HEK293 (cell line): Measurements from ENCODE around the gene GMDS.
A peak's percentile ranks its signal among the peaks of the same experiment; 100 is the strongest.

Source experiments
- CTCF ChIA-PET: fragments of 350-600 bp; formaldehyde crosslinking; extraction: SDS; loops from one replicate; lab custom pipeline; 2021; ENCODE audit warnings: antibody characterized with exemption; lab: Yijun Ruan, JAX
- POLR2A ChIA-PET: fragments of 300-600 bp; formaldehyde crosslinking; extraction: SDS; loops from one replicate; lab custom pipeline; 2020; ENCODE audit warnings: antibody characterized with exemption, inconsistent platforms; lab: Yijun Ruan, JAX
- H3K27ac ChIP-seq: fragments of 200-500 bp; sonication (Bioruptor generic); 2 replicates; pipeline ENCODE4 v1.5.1; 2014; ENCODE audit warnings: low read depth, low read length, control low read depth, inconsistent platforms; ENCODE audit errors: extremely low read depth
- H3K36me3 ChIP-seq, 2 experiments: fragments of 200-500 bp in 1 of 2; sonication (Bioruptor generic) in 1 of 2; 1 replicate in 1 of 2; 2 replicates in 1 of 2; pipeline ENCODE4 v1.5.1; 2014 to 2017; ENCODE audit warnings: inconsistent platforms in 2 of 2, low read length in 2 of 2; ENCODE audit not compliant: control insufficient read depth in 2 of 2, insufficient read depth in 1 of 2
- H3K4me1 ChIP-seq: fragments of 200-500 bp; sonication (Bioruptor generic); 2 replicates; pipeline ENCODE4 v1.5.1; 2014; ENCODE audit warnings: mild to moderate bottlenecking, low read length, inconsistent platforms; ENCODE audit not compliant: control insufficient read depth, insufficient read depth
- H3K4me3 ChIP-seq: 2 replicates; pipeline ENCODE4 v1.5.1; 2011; ENCODE audit warnings: low read depth, mild to moderate bottlenecking, control low read depth, low read length, moderate library complexity
- H3K9me3 ChIP-seq: fragments of 200-500 bp; sonication (Bioruptor generic); 2 replicates; pipeline ENCODE4 v1.5.1; 2014; ENCODE audit warnings: low read depth, low read length, inconsistent platforms; ENCODE audit not compliant: control insufficient read depth, insufficient read depth
- GLIS1 ChIP-seq: fragments of 450-650 bp; formaldehyde crosslinking; IDR thresholded peaks from 2 replicates; pipeline ENCODE4 v1.5.1; 2016; ENCODE audit warnings: missing biosample characterization, missing genetic modification characterization
- IKZF3 ChIP-seq: fragments of 450-650 bp; IDR thresholded peaks from 2 replicates; pipeline ENCODE4 v1.5.0; 2018; ENCODE audit warnings: missing biosample characterization, mild to moderate bottlenecking, missing genetic modification characterization, moderate library complexity
- KLF1 ChIP-seq: fragments of 450-650 bp; formaldehyde crosslinking; IDR thresholded peaks from 2 replicates; pipeline ENCODE4 v1.5.1; 2016; ENCODE audit warnings: missing biosample characterization, missing genetic modification characterization
- KLF7 ChIP-seq: fragments of 450-650 bp; formaldehyde crosslinking; IDR thresholded peaks from 2 replicates; pipeline ENCODE4 v1.5.1; 2016; ENCODE audit warnings: missing biosample characterization, missing genetic modification characterization, borderline replicate concordance
- KLF8 ChIP-seq: fragments of 450-650 bp; formaldehyde crosslinking; IDR thresholded peaks from 2 replicates; pipeline ENCODE4 v1.5.1; 2016; ENCODE audit warnings: missing biosample characterization, missing genetic modification characterization
- MZF1 ChIP-seq: fragments of 450-650 bp; formaldehyde crosslinking; IDR thresholded peaks from 2 replicates; pipeline ENCODE4 v1.5.1; 2017; ENCODE audit warnings: missing biosample characterization, missing genetic modification characterization, borderline replicate concordance
- WT1 ChIP-seq: fragments of 450-650 bp; formaldehyde crosslinking; IDR thresholded peaks from 2 replicates; pipeline ENCODE4 v1.5.1; 2016; ENCODE audit warnings: missing biosample characterization, missing genetic modification characterization
- ZNF157 ChIP-seq: fragments of 450-650 bp; formaldehyde crosslinking; IDR thresholded peaks from 2 replicates; pipeline ENCODE4 v1.5.1; 2016; ENCODE audit warnings: missing biosample characterization, missing genetic modification characterization
- ZNF202 ChIP-seq: fragments of 450-650 bp; formaldehyde crosslinking; IDR thresholded peaks from 2 replicates; pipeline ENCODE4 v1.5.1; 2016; ENCODE audit warnings: missing biosample characterization, missing genetic modification characterization, borderline replicate concordance
- ZNF23 ChIP-seq: fragments of 450-650 bp; formaldehyde crosslinking; IDR thresholded peaks from 2 replicates; pipeline ENCODE4 v1.5.1; 2016; ENCODE audit warnings: missing biosample characterization, missing genetic modification characterization, borderline replicate concordance
- ZNF24 ChIP-seq: fragments of 450-650 bp; formaldehyde crosslinking; IDR thresholded peaks from 2 replicates; pipeline ENCODE4 v1.5.1; 2016; ENCODE audit warnings: missing biosample characterization, missing genetic modification characterization
- ZNF292 ChIP-seq: fragments of 450-650 bp; formaldehyde crosslinking; IDR thresholded peaks from 2 replicates; pipeline ENCODE4 v1.5.1; 2016; ENCODE audit warnings: low read depth, missing biosample characterization, missing genetic modification characterization, borderline replicate concordance
- ZNF302 ChIP-seq: fragments of 450-650 bp; formaldehyde crosslinking; IDR thresholded peaks from 2 replicates; pipeline ENCODE4 v1.5.1; 2016; ENCODE audit warnings: missing biosample characterization, missing genetic modification characterization, low read depth
- ZNF311 ChIP-seq: fragments of 450-650 bp; formaldehyde crosslinking; IDR thresholded peaks from 2 replicates; pipeline ENCODE4 v1.5.1; 2017; ENCODE audit warnings: missing biosample characterization, missing genetic modification characterization, borderline replicate concordance
- ZNF324 ChIP-seq: fragments of 450-650 bp; formaldehyde crosslinking; IDR thresholded peaks from 2 replicates; pipeline ENCODE4 v1.5.1; 2016; ENCODE audit warnings: missing biosample characterization, missing genetic modification characterization
- ZNF335 ChIP-seq: fragments of 450-650 bp; formaldehyde crosslinking; conservative IDR thresholded peaks from 2 replicates; pipeline ENCODE4 v1.5.1; 2016; ENCODE audit warnings: missing biosample characterization, missing genetic modification characterization
- ZNF37A ChIP-seq: fragments of 450-650 bp; IDR thresholded peaks from 2 replicates; pipeline ENCODE4 v1.5.1; 2018; ENCODE audit warnings: missing biosample characterization, missing genetic modification characterization
- ZNF426 ChIP-seq: fragments of 450-650 bp; formaldehyde crosslinking; IDR thresholded peaks from 2 replicates; pipeline ENCODE4 v1.5.1; 2017; ENCODE audit warnings: missing biosample characterization, missing genetic modification characterization, mild to moderate bottlenecking, inconsistent platforms, moderate library complexity
- ZNF433 ChIP-seq: fragments of 450-650 bp; formaldehyde crosslinking; IDR thresholded peaks from 2 replicates; pipeline ENCODE4 v1.5.1; 2016; ENCODE audit warnings: missing biosample characterization, missing genetic modification characterization, low read depth
- ZNF544 ChIP-seq: fragments of 450-650 bp; formaldehyde crosslinking; IDR thresholded peaks from 2 replicates; pipeline ENCODE4 v1.5.0; 2017; ENCODE audit warnings: missing biosample characterization, missing genetic modification characterization
- ZNF558 ChIP-seq: fragments of 450-650 bp; formaldehyde crosslinking; IDR thresholded peaks from 2 replicates; pipeline ENCODE4 v1.5.1; 2016; ENCODE audit warnings: missing biosample characterization, missing genetic modification characterization
- ZNF596 ChIP-seq: fragments of 450-650 bp; IDR thresholded peaks from 2 replicates; pipeline ENCODE4 v1.5.0; 2018; ENCODE audit warnings: missing biosample characterization, mild to moderate bottlenecking, missing genetic modification characterization, moderate library complexity
- ZNF621 ChIP-seq: fragments of 450-650 bp; formaldehyde crosslinking; IDR thresholded peaks from 2 replicates; pipeline ENCODE4 v1.5.1; 2017; ENCODE audit warnings: missing biosample characterization, missing genetic modification characterization
- ZNF629 ChIP-seq: fragments of 450-650 bp; formaldehyde crosslinking; IDR thresholded peaks from 2 replicates; pipeline ENCODE4 v1.5.1; 2017; ENCODE audit warnings: missing biosample characterization, missing genetic modification characterization
- ZNF701 ChIP-seq: fragments of 450-650 bp; formaldehyde crosslinking; IDR thresholded peaks from 2 replicates; pipeline ENCODE4 v1.5.1; 2016; ENCODE audit warnings: missing biosample characterization, missing genetic modification characterization
- TF ChIP-seq, protein P1 (sequence below): fragments of 450-650 bp; formaldehyde crosslinking; IDR thresholded peaks from 2 replicates; pipeline ENCODE4 v1.5.1; 2016; ENCODE audit warnings: missing biosample characterization, missing genetic modification characterization
- TF ChIP-seq, protein P2 (sequence below): fragments of 450-650 bp; formaldehyde crosslinking; IDR thresholded peaks from 2 replicates; pipeline ENCODE4 v1.5.1; 2017; ENCODE audit warnings: missing biosample characterization, missing genetic modification characterization
- TF ChIP-seq, protein P3 (sequence below): fragments of 450-650 bp; formaldehyde crosslinking; optimal IDR thresholded peaks from 2 replicates; pipeline ENCODE3; 2016; ENCODE audit warnings: missing biosample characterization, mild to moderate bottlenecking, missing genetic modification characterization

Gene GMDS

DNA sequence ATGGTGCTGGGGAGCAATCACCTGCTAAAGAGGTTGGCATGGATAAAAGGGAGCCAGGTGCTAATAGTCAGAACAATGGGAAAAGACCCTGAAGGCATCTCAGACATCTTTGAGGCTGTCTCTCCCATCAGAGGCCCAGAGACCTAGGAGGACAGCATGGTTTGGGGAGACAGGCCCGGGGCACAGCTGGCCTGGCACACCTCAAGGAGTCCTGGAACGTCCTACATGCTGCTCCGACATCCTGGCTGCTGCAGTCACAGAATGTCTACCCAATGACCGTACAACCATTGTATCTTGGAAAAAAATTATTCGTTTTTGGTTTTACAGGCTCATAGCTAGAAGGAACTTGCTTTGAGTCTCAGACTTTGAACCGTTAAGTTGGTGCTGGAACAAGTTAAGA, 4.4 kb downstream of the GMDS start:
- no peak overlapping the region for H3K27ac ChIP-seq
- H3K4me3 ChIP-seq, result no peak overlapping the region
- POLR2A ChIA-PET, result interaction anchor here (0.6 kb wide), 1 partner anchor 10 kb away, joined by 8 read pairs; no protein-coding TSS in a partner anchor
- CTCF ChIA-PET, result interaction anchor here (0.7 kb wide), 1 partner anchor 31 kb away, joined by 3 read pairs; no protein-coding TSS in a partner anchor
- H3K36me3 ChIP-seq, result no peaks in the 10 kb centered on the region
- TF ChIP-seq MZF1, result no peak
- TF ChIP-seq ZNF23, result no peak
- no peak for TF ChIP-seq ZNF324
- TF ChIP-seq, protein P1, sequence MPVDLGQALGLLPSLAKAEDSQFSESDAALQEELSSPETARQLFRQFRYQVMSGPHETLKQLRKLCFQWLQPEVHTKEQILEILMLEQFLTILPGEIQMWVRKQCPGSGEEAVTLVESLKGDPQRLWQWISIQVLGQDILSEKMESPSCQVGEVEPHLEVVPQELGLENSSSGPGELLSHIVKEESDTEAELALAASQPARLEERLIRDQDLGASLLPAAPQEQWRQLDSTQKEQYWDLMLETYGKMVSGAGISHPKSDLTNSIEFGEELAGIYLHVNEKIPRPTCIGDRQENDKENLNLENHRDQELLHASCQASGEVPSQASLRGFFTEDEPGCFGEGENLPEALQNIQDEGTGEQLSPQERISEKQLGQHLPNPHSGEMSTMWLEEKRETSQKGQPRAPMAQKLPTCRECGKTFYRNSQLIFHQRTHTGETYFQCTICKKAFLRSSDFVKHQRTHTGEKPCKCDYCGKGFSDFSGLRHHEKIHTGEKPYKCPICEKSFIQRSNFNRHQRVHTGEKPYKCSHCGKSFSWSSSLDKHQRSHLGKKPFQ (tag by site-specific recombination), result no peak
- no peak for TF ChIP-seq ZNF426 (tag by site-specific recombination)
- no peak for TF ChIP-seq ZNF292
- no peak for TF ChIP-seq ZNF544 (tag by site-specific recombination)
- no peak for TF ChIP-seq ZNF335 (tag by site-specific recombination)
- H3K4me1 ChIP-seq, result no peaks in the 10 kb centered on the region; the same call in 1 of the 2 replicates
- no peaks in the 10 kb centered on the region for H3K9me3 ChIP-seq

DNA sequence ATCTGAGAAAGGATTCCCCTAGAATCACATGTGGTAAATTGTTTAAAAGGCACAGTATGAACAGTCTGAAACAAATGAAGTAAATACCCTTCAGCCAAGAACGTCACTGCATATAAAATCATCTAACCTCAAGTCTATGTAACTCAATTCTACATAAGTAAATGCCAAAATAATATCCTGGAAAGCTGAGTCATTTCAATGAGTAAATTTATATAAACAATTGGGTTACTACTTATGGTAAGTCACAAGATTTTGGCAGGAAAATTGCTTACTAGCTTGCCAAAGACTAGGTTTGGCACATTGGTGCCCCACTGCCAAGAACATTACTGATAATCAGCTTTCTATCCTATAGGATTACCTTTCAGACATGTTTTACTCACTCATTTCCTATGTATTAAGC, 8.4 kb downstream of the GMDS start:
- Histone ChIP-seq H3K4me3 (no peak overlapping the region), H3K27ac (no peak overlapping the region), H3K9me3 (no peaks in the 10 kb centered on the region), H3K4me1 (no peaks in the 10 kb centered on the region), H3K36me3 (no peaks in the 10 kb centered on the region)
- no peak for TF ChIP-seq ZNF433 (tag by site-specific recombination)
- no peak for TF ChIP-seq MZF1
- TF ChIP-seq ZNF629 (tag by site-specific recombination), result peak; percentile 30; the same call in 1 of the 2 replicates
- CTCF ChIA-PET, result interaction anchor here (1.1 to 2.0 kb wide), 2 partner anchors 11 to 28 kb away, joined by 3 to 9 read pairs; no protein-coding TSS in a partner anchor
- POLR2A ChIA-PET, result interaction anchor here (1.0 kb wide), 1 partner anchor 28 kb away, joined by 8 read pairs; no protein-coding TSS in a partner anchor

DNA sequence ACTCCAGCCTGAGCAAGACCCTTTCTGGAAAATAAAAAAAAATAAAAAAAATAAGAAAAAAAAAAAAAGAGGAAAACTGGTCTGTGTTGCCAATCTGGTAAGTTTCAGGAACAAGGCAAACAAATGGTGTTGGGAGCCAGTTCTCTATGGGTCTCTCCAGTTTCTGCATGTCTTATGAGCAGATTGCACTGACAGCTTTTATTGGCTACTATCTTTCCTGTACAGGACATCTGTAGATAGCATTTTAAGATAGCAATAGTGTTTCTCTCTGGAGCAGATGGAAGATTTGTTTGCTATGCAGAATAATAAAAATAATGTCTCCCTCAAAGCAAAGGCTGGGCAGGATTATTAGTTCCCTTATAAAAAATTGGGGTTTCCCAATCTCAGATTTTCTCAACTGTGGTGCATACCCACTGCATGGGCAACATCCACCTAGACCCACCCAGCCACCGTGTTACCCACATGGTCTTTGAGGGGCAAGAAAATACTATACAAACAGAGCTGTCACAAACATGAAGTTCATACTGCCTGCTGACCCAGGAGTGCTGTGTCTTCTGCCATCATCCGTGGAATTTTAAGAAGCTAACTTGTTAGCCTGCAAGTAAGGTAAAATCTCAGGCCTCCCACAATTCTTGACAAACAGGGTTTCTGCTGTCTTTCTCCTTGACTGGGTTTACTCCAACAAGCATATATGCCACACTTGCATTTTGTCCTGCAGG, 9.5 kb downstream of the GMDS start:
- CTCF ChIA-PET, result interaction anchor here (1.1 to 2.0 kb wide), 2 partner anchors 10 to 27 kb away, joined by 3 to 9 read pairs; no protein-coding TSS in a partner anchor
- Histone ChIP-seq H3K9me3 (no peaks in the 10 kb centered on the region), H3K4me1 (peaks cover 6% of the 10 kb centered on the region)
- POLR2A ChIA-PET, result interaction anchor here (0.7 kb wide), 1 partner anchor 343 kb away, joined by 3 read pairs; no protein-coding TSS in a partner anchor
- TF ChIP-seq KLF8 (tag by site-specific recombination) (no peak), KLF7 (tag by site-specific recombination) (no peak), ZNF24 (no peak), ZNF302 (tag by site-specific recombination) (no peak), KLF1 (tag by site-specific recombination) (no peak), GLIS1 (tag by site-specific recombination) (no peak), ZNF157 (no peak), ZNF37A (tag by site-specific recombination) (no peak), ZNF621 (tag by site-specific recombination) (no peak), WT1 (tag by site-specific recombination) (no peak), ZNF596 (tag by site-specific recombination) (no peak), ZNF311 (tag by site-specific recombination) (no peak), ZNF202 (tag by site-specific recombination) (no peak), ZNF701 (tag by site-specific recombination) (no peak), IKZF3 (tag by site-specific recombination) (no peak), ZNF558 (no peak)
- TF ChIP-seq, protein P2, sequence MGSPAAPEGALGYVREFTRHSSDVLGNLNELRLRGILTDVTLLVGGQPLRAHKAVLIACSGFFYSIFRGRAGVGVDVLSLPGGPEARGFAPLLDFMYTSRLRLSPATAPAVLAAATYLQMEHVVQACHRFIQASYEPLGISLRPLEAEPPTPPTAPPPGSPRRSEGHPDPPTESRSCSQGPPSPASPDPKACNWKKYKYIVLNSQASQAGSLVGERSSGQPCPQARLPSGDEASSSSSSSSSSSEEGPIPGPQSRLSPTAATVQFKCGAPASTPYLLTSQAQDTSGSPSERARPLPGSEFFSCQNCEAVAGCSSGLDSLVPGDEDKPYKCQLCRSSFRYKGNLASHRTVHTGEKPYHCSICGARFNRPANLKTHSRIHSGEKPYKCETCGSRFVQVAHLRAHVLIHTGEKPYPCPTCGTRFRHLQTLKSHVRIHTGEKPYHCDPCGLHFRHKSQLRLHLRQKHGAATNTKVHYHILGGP (tag by site-specific recombination), result no peak
- TF ChIP-seq, protein P3, sequence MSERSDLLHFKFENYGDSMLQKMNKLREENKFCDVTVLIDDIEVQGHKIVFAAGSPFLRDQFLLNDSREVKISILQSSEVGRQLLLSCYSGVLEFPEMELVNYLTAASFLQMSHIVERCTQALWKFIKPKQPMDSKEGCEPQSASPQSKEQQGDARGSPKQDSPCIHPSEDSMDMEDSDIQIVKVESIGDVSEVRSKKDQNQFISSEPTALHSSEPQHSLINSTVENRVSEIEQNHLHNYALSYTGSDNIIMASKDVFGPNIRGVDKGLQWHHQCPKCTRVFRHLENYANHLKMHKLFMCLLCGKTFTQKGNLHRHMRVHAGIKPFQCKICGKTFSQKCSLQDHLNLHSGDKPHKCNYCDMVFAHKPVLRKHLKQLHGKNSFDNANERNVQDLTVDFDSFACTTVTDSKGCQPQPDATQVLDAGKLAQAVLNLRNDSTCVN, result no peak
- TF ChIP-seq, all 188 proteins: peak for 0
- Histone ChIP-seq H3K36me3 (no peaks in the 10 kb centered on the region), H3K27ac (no peak overlapping the region), H3K4me3 (no peak overlapping the region)
